A204.1 (cell line): ENCODE measurements around the gene TGIF2.
"Not testable (repeated sequence)": the region's sequence is repeated elsewhere in the genome, so short reads cannot be mapped to it uniquely, and the experiment has no call there.

Source experiments
- FAIRE-seq: peaks from 2 replicates; lab custom pipeline; 2012; peaks lifted over from hg19 to GRCh38; lab: Jason Lieb, UNC

TGIF2 gene

GRCh38 chr20:36579996-36580545 lies 6.7 kb downstream of the TGIF2 start:
- FAIRE-seq = no peak

- FAIRE-seq = no peak
These were observed 8.9 kb downstream of the TGIF2 start for GRCh38 chr20:36582322-36582721.

GRCh38 chr20:36582821-36583220 lies 9.4 kb downstream of the TGIF2 start:
- FAIRE-seq = no peak

GRCh38 chr20:36584018-36584481 lies 10.7 kb downstream of the TGIF2 start:
- FAIRE-seq = no peak

- no peak for FAIRE-seq
These were observed 12.2 kb downstream of the TGIF2 start for GRCh38 chr20:36585410-36586125.

- FAIRE-seq = no peak
These were observed 14.1 kb downstream of the TGIF2 start for GRCh38 chr20:36587388-36588070.

GRCh38 chr20:36591281-36591680 lies 17.9 kb downstream of the TGIF2 start:
- no peak for FAIRE-seq

- no peak for FAIRE-seq
These were observed 18.7 kb downstream of the TGIF2 start for GRCh38 chr20:36591854-36592641.

- no peak for FAIRE-seq
These were observed 20.0 kb downstream of the TGIF2 start for GRCh38 chr20:36593347-36593929.

- no peak for FAIRE-seq
These were observed 26.5 kb downstream of the TGIF2 start for GRCh38 chr20:36599912-36600345.

GRCh38 chr20:36601540-36601939 lies 28.1 kb downstream of the TGIF2 start:
- FAIRE-seq = no peak

GRCh38 chr20:36604952-36605398 lies 31.6 kb downstream of the TGIF2 start:
- no peak for FAIRE-seq

GRCh38 chr20:36605399-36606157 lies 32.2 kb downstream of the TGIF2 start, which contains the start of gene RAB5IF:
Gene RAB5IF, plus strand, starts transcription at chr20:36605779. Its CDS starts 173 bp downstream, at chr20:36605952.
- FAIRE-seq = peak; percentile 95

- no peak for FAIRE-seq
These were observed 33.0 kb downstream of the TGIF2 start for GRCh38 chr20:36606158-36607066.

GRCh38 chr20:36607586-36608387 lies 34.4 kb downstream of the TGIF2 start:
- FAIRE-seq = no peak

- not testable (repeated sequence) for FAIRE-seq
These were observed 35.0 kb downstream of the TGIF2 start for GRCh38 chr20:36608388-36608728.

- FAIRE-seq = no peak
These were observed 38.2 kb downstream of the TGIF2 start for GRCh38 chr20:36611625-36612024.

GRCh38 chr20:36613974-36614373 lies 40.6 kb downstream of the TGIF2 start:
- no peak for FAIRE-seq

- no peak for FAIRE-seq
These were observed 41.6 kb downstream of the TGIF2 start for GRCh38 chr20:36614781-36615557.
